GM12878 (cell line): ENCODE results near the gene FGFR2. TPM values are rescaled to one million over a fixed set of nuclear protein-coding genes. Genes with fewer than 3 reads are reported as not detected.

Experiments used
- ATAC-seq: fragments of 200-7000 bp; cut with Tn5 transposase; 3 replicates; pipeline ENCODE4 v1.9.1; 2020; ENCODE audit warnings: mild to moderate bottlenecking, moderate library complexity
- BruUV-seq: library from RNA; stranded (reverse); fragments of 400-500 nt; replicated peaks from 2 replicates; lab custom pipeline; 2021; lab: Mats Ljungman, UMichigan
- CTCF ChIA-PET: fragments of 300-600 bp; sonication (Branson Sonifier 250); formaldehyde crosslinking; extraction: SDS; loops from one replicate; lab custom pipeline; 2021; ENCODE audit warnings: inconsistent platforms; lab: Yijun Ruan, JAX
- POLR2A ChIA-PET: fragments of 350-600 bp; formaldehyde crosslinking; extraction: SDS; loops from one replicate; lab custom pipeline; 2021; ENCODE audit warnings: inconsistent platforms; lab: Charles Lee
- RAD21 ChIA-PET: fragments of 300-600 bp; sonication (Branson Sonifier 250); formaldehyde crosslinking; loops from one replicate; lab custom pipeline; 2023; ENCODE audit warnings: antibody characterized with exemption; ENCODE audit not compliant: unreplicated experiment; lab: Charles Lee
- SMC1A ChIA-PET: fragments of 300-600 bp; sonication (Branson Sonifier 250); formaldehyde crosslinking; loops from one replicate; lab custom pipeline; 2023; ENCODE audit not compliant: unreplicated experiment, uncharacterized antibody; lab: Charles Lee
- DNase-seq: peaks from one replicate; pipeline ENCODE4 v3.0.0-alpha.2; 2011; ENCODE audit warnings: low read depth, low spot score
- FAIRE-seq: peaks from 3 replicates; lab custom pipeline; 2011; peaks lifted over from hg19 to GRCh38; lab: Jason Lieb, UNC
- H2AFZ ChIP-seq: 2 replicates; pipeline ENCODE4 v1.6.0; 2011; ENCODE audit warnings: low read depth, low read length, control low read depth; ENCODE audit not compliant: control insufficient read depth
- H3K27ac ChIP-seq: 2 replicates; pipeline ENCODE4 v1.5.1; 2011; ENCODE audit warnings: control low read depth; ENCODE audit not compliant: control insufficient read depth, insufficient read depth
- H3K27me3 ChIP-seq, 2 experiments: replicated peaks in 1 of 2; 2 replicates each; pipeline versions ENCODE4 v1.6.0 to v1.6.1; 2011; ENCODE audit warnings: low read length in 1 of 2; ENCODE audit not compliant: control insufficient read depth in 2 of 2, insufficient read depth in 2 of 2
- H3K36me3 ChIP-seq, 2 experiments: 2 replicates each; pipeline ENCODE4 v1.5.1; 2011; ENCODE audit warnings: low read length in 1 of 2; ENCODE audit not compliant: control insufficient read depth in 2 of 2, insufficient read depth in 2 of 2
- H3K4me1 ChIP-seq: 2 replicates; pipeline ENCODE4 v1.6.1; 2011; ENCODE audit warnings: mild to moderate bottlenecking, low read length, moderate library complexity, mixed read lengths; ENCODE audit not compliant: control insufficient read depth, insufficient read depth
- H3K4me2 ChIP-seq: 2 replicates; pipeline ENCODE4 v1.6.0; 2011; ENCODE audit warnings: control low read depth; ENCODE audit not compliant: control insufficient read depth, insufficient read depth
- H3K4me3 ChIP-seq: fragments of 200-600 bp; sonication (generic); 2 replicates; pipeline ENCODE4 v1.5.1; 2016
- H3K79me2 ChIP-seq: 2 replicates; pipeline ENCODE4 v1.6.0; 2011; ENCODE audit warnings: low read length; ENCODE audit not compliant: control insufficient read depth, insufficient read depth
- H3K9ac ChIP-seq: 2 replicates; pipeline ENCODE4 v1.8.0; 2011; ENCODE audit warnings: low read length, control low read depth, mixed read lengths; ENCODE audit not compliant: control insufficient read depth, insufficient read depth
- H3K9me3 ChIP-seq: replicated peaks from 3 replicates; pipeline ENCODE4 v1.5.1; 2011; ENCODE audit warnings: mild to moderate bottlenecking, low read length; ENCODE audit not compliant: control insufficient read depth, insufficient read depth
- H4K20me1 ChIP-seq: 2 replicates; pipeline ENCODE4 v1.6.0; 2011; ENCODE audit not compliant: control insufficient read depth, insufficient read depth
- ATF7 ChIP-seq: fragments of 450-650 bp; IDR thresholded peaks from 2 replicates; pipeline ENCODE4 v1.6.1; 2016; ENCODE audit warnings: low read depth, mild to moderate bottlenecking
- BRCA1 ChIP-seq: IDR thresholded peaks from 2 replicates; pipeline ENCODE4 v1.6.1; 2011; ENCODE audit warnings: low read depth, low read length, improper control_type of control experiment
- EP300 ChIP-seq, 2 experiments: fragments of 150-350 bp in 1 of 2; IDR thresholded peaks; 2 replicates each; pipeline ENCODE4 v1.6.1; 2011 to 2012; ENCODE audit warnings: low read depth in 2 of 2, low read length in 2 of 2, borderline replicate concordance in 1 of 2, improper control_type of control experiment in 1 of 2, inconsistent platforms in 1 of 2; ENCODE audit not compliant: control insufficient read depth in 1 of 2
- ETV6 ChIP-seq, 2 experiments: fragments of 450-650 bp in 1 of 2; IDR thresholded peaks in 1 of 2; conservative IDR thresholded peaks in 1 of 2; 2 replicates each; pipeline ENCODE4 v1.6.1; 2014; ENCODE audit warnings: antibody characterized with exemption in 1 of 2, borderline replicate concordance in 1 of 2, low read depth in 1 of 2, mild to moderate bottlenecking in 1 of 2, moderate library complexity in 1 of 2
- FOXK2 ChIP-seq: fragments of 450-650 bp; IDR thresholded peaks from 2 replicates; pipeline ENCODE4 v1.6.1; 2017; ENCODE audit warnings: mild to moderate bottlenecking, moderate library complexity
- FOXM1 ChIP-seq: IDR thresholded peaks from 2 replicates; pipeline ENCODE4 v1.6.1; 2012; ENCODE audit warnings: low read depth, mild to moderate bottlenecking, inconsistent platforms, low read length, moderate library complexity
- IKZF2 ChIP-seq, 2 experiments: fragments of 450-650 bp; IDR thresholded peaks; 2 replicates each; pipeline ENCODE4 v1.6.1; 2017; ENCODE audit warnings: mild to moderate bottlenecking in 2 of 2, moderate library complexity in 2 of 2
- JUNB ChIP-seq: IDR thresholded peaks from 2 replicates; pipeline ENCODE4 v1.6.1; 2016; ENCODE audit warnings: antibody characterized with exemption, mild to moderate bottlenecking
- SIN3A ChIP-seq: IDR thresholded peaks from 2 replicates; pipeline ENCODE4 v1.6.1; 2012; ENCODE audit warnings: low read depth, low read length, improper control_type of control experiment
- SP1 ChIP-seq: IDR thresholded peaks from one replicate; pipeline ENCODE4 v1.6.1; 2011; ENCODE audit warnings: low read depth, low read length
- ZZZ3 ChIP-seq: IDR thresholded peaks from 2 replicates; pipeline ENCODE4 v1.6.1; 2011; ENCODE audit warnings: low read depth; ENCODE audit not compliant: control insufficient read depth, insufficient read length
- WGBS: methylation state at CpG from one replicate; pipeline ENCODE4 v1.1.6; 2016; ENCODE audit warnings: low lambda C conversion rate; ENCODE audit not compliant: insufficient replicate concordance, insufficient coverage; ENCODE audit errors: missing lambda C conversion rate; 5-methylcytosine and 5-hydroxymethylcytosine counted together
- in situ Hi-C: fragments of 300-500 bp; cut with MboI; formaldehyde crosslinking; loops from 9 replicates; pipeline ENCODE4 v1.14.3; 2018; ENCODE audit warnings: mixed read lengths
- intact Hi-C: fragments of 100-400 bp; cut with micrococcal nuclease; formaldehyde crosslinking; loops from one replicate; pipeline ENCODE4 v1.14.2; 2022; ENCODE audit not compliant: unreplicated experiment
- polyA plus RNA-seq, 11 experiments: library from polyadenylated mRNA; depleted of rRNA in 4 of 11; unstranded in 6 of 11; stranded (reverse) in 5 of 11; fragments of >200 nt; fragmentation: Nextera tagmentation in 4 of 11; fragmentation: Illumina TruSeq in 1 of 11; extraction: Ambion mirVana in 4 of 11; extraction: Trizol in 1 of 11; gene quantifications; 1 replicate in 1 of 11; 2 replicates in 10 of 11; pipeline versions ENCODE4 v1.2.1 to v1.2.3, GENCODE V29; 2011 to 2016; ENCODE audit warnings: inconsistent platforms in 2 of 11, missing spikeins in 2 of 11, low read depth in 1 of 11
- total RNA-seq, 4 experiments: library from RNA; depleted of rRNA in 3 of 4; stranded (reverse); fragments of >200 nt in 3 of 4; fragmentation: Illumina TruSeq in 1 of 4; extraction: Trizol in 1 of 4; gene quantifications; 2 replicates each; pipeline versions ENCODE4 v1.2.1 to v1.2.3, GENCODE V29; 2013 to 2021
- TF ChIP-seq, protein P1 (sequence below): fragments of 450-650 bp; IDR thresholded peaks from 2 replicates; pipeline ENCODE4 v1.6.1; 2017; ENCODE audit warnings: low read depth, mild to moderate bottlenecking, moderate library complexity
- TF ChIP-seq, protein P2 (sequence below): fragments of 450-650 bp; formaldehyde crosslinking; IDR thresholded peaks from 2 replicates; pipeline ENCODE4 v1.4.0; 2022; ENCODE audit warnings: mild to moderate bottlenecking, moderate library complexity
- TF ChIP-seq, protein P3 (sequence below): IDR thresholded peaks from 2 replicates; pipeline ENCODE4 v1.6.1; 2012; ENCODE audit warnings: low read length, inconsistent platforms

Gene FGFR2
- total and polyA plus RNA-seq, 10 of the 15 experiments (the other 5 are each of a cell fraction or from before 2014, with no cell fraction given): 0.04 to 0.15 TPM; not detected in 8

DNA sequence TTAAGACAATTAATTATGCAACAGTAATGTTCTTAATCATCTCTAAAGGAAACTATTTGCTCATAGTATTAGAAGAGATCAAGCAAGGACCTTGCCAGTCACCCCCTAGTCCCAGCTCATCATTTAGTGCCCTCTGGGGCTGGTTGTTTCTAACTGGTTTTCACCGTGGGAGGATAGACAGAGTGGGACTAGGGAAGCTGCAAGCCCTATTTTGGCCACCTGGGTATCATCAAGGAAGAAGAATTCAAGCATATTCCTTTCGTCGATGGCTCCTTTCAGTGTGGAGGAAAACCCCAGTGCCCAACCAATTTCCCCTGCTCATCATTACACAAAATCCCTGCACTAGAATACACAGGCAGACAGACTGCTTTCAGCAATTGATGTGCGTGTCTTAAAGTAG, 30.6 kb upstream of the FGFR2 start:
- FAIRE-seq: no peak
- in situ Hi-C loops: no loop called here
- CTCF ChIA-PET: no interaction called here
- TF ChIP-seq FOXM1 (no peak), JUNB (no peak), ZZZ3 (no peak), SP1 (no peak), ETV6 (conservative IDR thresholded peaks at IDR 0.05 in 1 of 2, IDR thresholded peaks at IDR 0.05 in 1 of 2; ENCODE audit: borderline replicate concordance in 1 of 2, low read depth in 1 of 2) (no peak), BRCA1 (no peak), SIN3A (no peak), EP300 (IDR thresholded peaks at IDR 0.05; ENCODE audit: borderline replicate concordance in 1 of 2, control insufficient read depth in 1 of 2, low read depth in 2 of 2, low read length in 2 of 2) (no peak), IKZF2 (IDR thresholded peaks at IDR 0.05) (no peak), FOXK2 (no peak), ATF7 (no peak)
- TF ChIP-seq, protein P1, sequence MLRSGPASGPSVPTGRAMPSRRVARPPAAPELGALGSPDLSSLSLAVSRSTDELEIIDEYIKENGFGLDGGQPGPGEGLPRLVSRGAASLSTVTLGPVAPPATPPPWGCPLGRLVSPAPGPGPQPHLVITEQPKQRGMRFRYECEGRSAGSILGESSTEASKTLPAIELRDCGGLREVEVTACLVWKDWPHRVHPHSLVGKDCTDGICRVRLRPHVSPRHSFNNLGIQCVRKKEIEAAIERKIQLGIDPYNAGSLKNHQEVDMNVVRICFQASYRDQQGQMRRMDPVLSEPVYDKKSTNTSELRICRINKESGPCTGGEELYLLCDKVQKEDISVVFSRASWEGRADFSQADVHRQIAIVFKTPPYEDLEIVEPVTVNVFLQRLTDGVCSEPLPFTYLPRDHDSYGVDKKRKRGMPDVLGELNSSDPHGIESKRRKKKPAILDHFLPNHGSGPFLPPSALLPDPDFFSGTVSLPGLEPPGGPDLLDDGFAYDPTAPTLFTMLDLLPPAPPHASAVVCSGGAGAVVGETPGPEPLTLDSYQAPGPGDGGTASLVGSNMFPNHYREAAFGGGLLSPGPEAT: no peak
- TF ChIP-seq, protein P2, sequence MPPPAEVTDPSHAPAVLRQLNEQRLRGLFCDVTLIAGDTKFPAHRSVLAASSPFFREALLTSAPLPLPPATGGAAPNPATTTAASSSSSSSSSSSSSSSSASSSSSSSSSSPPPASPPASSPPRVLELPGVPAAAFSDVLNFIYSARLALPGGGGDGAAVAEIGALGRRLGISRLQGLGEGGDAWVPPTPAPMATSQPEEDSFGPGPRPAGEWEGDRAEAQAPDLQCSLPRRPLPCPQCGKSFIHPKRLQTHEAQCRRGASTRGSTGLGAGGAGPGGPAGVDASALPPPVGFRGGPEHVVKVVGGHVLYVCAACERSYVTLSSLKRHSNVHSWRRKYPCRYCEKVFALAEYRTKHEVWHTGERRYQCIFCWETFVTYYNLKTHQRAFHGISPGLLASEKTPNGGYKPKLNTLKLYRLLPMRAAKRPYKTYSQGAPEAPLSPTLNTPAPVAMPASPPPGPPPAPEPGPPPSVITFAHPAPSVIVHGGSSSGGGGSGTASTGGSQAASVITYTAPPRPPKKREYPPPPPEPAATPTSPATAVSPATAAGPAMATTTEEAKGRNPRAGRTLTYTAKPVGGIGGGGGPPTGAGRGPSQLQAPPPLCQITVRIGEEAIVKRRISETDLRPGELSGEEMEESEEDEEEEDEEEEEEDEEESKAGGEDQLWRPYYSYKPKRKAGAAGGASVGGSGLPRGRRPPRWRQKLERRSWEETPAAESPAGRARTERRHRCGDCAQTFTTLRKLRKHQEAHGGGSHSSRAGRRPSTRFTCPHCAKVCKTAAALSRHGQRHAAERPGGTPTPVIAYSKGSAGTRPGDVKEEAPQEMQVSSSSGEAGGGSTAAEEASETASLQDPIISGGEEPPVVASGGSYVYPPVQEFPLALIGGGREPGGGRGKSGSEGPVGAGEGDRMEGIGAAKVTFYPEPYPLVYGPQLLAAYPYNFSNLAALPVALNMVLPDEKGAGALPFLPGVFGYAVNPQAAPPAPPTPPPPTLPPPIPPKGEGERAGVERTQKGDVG (CRISPR knock-in tag): no peak
- TF ChIP-seq, protein P3, sequence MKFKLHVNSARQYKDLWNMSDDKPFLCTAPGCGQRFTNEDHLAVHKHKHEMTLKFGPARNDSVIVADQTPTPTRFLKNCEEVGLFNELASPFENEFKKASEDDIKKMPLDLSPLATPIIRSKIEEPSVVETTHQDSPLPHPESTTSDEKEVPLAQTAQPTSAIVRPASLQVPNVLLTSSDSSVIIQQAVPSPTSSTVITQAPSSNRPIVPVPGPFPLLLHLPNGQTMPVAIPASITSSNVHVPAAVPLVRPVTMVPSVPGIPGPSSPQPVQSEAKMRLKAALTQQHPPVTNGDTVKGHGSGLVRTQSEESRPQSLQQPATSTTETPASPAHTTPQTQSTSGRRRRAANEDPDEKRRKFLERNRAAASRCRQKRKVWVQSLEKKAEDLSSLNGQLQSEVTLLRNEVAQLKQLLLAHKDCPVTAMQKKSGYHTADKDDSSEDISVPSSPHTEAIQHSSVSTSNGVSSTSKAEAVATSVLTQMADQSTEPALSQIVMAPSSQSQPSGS: no peak

More for the DNA sequence above, 30.6 kb upstream of the FGFR2 start:
- H3K4me2 ChIP-seq: no peak overlapping the region
- H3K4me3 ChIP-seq: no peak overlapping the region
- no peak overlapping the region for H3K9ac ChIP-seq
- no peaks in the 10 kb centered on the region for H4K20me1 ChIP-seq
- ATAC-seq (no peak), DNase-seq (no peak)
- intact Hi-C loops: no loop called here
- POLR2A ChIA-PET: no interaction called here
- H3K27me3 ChIP-seq: no peaks in the 10 kb centered on the region
- H2AFZ ChIP-seq: no peak overlapping the region
- no peak overlapping the region for H3K27ac ChIP-seq
- WGBS: 69% methylated on average over 4 of the region's 4 CpGs
- no peaks in the 10 kb centered on the region for H3K4me1 ChIP-seq
- no peaks in the 10 kb centered on the region for H3K9me3 ChIP-seq
- no peaks in the 10 kb centered on the region for H3K79me2 ChIP-seq
- SMC1A ChIA-PET: no interaction called here
- no peaks in the 10 kb centered on the region for H3K36me3 ChIP-seq
- no TSS peak for BruUV-seq
- RAD21 ChIA-PET: no interaction called here
